Activated naive CD4-positive, alpha-beta T cell treated with anti-CD3 and anti-CD28 coated beads, Interleukin-2, amount 50 U/mL, for 16 hours (primary cell): ENCODE results near the gene SNAI1.
"Not testable (repeated sequence)": the region's sequence is repeated elsewhere in the genome, so short reads cannot be mapped to it uniquely, and the experiment has no call there.

Source experiments
- DNase-seq: peaks from one replicate; pipeline ENCODE4 v3.0.0-alpha.2; 2020

Gene SNAI1

DNA sequence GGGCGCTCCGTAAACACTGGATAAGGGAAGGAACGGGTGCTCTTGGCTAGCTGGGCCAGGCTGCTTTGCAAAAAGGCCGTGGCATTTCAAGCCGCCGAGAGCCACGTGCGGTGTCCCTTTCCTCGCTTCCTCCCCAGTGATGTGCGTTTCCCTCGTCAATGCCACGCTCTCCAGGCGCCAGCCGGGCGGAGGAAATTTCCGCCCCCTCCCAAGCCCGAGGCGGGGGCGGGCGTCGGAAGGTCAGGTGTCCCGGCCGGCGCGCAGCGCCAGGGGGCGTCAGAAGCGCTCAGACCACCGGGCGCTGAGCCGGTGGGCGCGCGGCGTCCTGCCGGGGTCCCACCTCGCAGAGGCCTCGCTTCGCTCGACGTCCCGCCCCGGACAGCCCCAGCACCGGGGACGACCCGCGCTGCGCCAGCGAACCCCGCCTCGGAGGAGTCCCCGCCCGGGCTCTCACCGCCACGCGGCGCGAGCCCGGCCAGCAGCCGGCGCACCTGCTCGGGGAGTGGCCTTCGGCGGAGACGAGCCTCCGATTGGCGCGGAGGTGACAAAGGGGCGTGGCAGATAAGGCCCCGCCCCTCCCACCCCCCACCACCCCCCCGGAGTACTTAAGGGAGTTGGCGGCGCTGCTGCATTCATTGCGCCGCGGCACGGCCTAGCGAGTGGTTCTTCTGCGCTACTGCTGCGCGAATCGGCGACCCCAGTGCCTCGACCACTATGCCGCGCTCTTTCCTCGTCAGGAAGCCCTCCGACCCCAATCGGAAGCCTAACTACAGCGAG lies at the start of gene SNAI1:
SNAI1 (plus strand) TSS at position 635 of the 777 bp plus-strand sequence; CDS start at position 715, 80 bp downstream.
- peak; percentile 87 for DNase-seq

DNA sequence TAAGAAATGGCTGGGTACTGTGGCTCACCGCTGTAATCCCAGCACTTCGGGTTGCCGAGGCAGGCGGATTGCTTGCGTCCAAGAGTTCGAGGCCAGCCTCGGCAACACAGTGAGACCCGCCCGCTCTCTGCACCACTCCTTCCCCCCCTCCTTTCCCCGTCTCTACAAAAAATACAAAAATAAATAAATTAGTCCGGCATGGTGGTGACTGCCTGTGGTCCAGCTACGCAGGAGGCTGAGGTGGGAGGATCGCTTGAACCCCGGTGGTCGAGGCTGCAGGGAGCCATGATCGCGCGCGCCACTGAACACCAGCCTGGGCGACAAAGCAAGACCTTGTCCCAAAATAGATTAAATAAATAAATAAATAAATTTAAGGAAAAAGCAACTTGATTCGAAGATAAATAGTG lies 47.0 kb upstream of the SNAI1 start:
- DNase-seq, result no peak

DNA sequence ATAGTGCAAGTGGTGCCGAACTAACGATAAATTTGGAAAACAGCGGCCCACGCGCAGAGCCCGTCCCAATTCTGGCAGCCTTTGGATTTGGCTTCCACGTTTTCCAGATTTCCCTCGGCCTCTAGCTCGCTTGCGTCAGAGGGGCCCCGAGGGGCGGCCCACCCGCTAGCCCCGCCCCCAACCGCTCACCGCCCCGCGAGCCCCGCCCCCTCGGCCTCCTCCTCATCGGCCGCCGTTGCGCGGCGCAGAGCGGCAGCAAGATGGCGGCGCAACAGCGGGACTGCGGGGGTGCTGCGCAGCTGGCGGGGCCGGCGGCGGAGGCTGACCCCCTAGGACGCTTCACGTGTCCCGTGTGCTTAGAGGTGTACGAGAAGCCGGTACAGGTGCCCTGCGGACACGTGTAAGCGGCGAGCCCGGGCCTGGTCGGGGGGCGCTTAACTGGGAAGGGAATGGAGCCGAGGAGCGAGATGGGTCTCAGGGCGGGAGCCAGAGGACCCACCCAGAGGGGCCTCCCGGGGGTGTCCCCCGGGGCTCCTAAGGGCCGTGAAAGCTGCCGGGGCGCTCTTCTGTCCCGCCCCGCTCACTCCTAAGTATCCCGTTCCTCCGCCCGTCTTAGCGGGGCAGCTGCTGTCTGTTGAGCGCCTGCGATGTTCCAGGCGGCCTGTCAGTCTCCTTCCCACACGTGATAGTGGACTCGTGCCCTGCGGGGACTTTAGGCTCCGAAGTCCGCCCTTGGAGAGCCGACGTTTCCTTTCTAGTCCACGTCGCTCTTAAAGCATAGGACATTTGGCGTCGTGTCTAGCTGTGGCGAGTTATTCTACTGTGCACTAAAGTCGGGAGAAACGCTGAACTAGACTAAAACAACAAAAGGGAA lies 46.4 kb upstream of the SNAI1 start, which contains the start of gene RNF114:
RNF114 (plus strand) TSS at position 245 of the 874 bp plus-strand sequence; CDS start at position 261, 16 bp downstream.
- peak; percentile 92 for DNase-seq

DNA sequence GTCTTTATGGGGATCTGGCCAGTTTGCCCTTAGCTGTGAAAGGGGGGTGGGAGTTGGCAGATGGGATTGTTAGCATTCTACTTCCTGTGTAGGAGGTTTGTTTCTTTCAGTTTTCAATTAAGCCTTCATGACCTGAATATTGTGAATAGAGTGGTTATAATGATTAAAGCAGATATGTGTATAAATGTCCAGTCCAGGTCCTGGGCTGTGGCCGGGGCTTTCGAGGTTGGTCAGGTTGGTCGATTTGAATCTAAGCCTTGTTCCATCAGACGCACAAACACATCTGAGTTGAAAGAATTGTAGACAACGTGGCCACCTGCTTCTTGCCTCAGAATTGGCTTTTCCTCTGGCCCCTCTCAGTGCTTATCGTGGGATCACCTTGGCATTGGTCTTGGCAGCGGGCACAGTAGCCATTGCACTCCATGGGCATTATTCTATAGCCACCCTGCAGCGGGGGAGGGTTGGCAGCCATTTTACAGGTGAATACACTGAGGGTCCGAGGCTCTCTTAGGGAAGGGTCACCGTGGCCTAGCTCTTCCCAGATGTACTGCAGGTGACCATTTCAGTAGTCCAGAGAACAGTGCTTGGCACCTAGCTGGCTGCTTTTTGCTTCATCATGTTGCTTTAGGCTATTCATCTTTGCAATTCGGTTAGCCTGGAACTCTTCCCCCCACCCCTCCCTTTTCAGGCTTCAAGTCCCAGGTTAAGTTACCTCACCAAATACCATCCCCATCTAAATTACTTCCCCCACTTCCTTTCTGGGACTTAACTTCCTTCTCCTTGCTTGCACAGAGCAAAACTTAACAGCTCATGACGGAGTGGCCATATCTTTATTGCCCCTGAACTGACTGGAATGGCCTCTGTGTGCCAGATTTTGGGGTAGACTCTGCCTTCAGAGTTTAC lies 45.5 kb upstream of the SNAI1 start:
- DNase-seq, result no peak

DNA sequence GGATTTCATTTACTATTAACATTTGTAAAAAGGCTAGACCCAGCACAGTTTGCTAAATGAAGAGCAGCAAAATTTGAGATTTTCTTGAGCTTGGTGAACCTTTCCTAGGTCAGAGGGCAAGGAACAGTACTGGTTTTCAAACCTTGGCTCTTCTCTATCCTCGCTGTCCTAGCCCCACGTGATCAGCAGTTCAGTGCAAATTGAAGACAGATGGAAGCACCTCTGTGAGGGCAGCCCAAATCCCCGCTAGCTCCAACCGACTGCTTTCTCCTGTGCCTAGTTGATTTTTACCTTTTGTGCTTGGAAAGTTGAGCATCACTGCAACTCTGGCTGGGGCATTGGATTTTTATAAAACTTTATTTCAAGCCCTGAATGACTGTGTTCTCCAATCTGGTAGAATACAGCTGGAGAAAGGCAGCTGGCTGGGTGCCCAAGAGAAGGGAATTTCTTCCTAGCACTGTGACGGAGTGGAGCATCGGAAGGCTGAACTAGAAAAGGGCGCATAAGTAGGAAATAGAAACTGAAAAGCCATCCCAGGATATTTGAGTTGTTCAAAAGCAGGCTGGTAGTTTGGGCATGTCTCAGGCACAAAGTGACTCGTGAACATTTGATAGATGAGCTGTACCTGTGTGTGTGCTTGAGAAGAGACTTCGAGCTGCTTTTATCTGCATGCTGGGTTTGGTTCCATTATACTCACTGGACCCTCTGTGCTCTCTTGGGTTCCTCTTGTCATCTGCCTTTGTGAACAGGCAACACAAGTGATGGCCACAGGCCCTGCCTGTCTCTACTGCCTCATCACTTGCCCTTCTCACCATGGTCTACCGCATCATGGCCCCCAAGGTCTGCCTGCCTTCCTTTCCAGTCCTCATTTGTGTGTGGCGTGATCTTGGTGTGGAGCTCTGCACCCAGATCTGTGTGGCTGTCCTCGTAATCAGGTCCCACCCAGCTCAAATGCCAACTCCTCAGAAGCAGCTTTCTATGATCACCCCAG lies 44.3 kb upstream of the SNAI1 start:
- no peak for DNase-seq

DNA sequence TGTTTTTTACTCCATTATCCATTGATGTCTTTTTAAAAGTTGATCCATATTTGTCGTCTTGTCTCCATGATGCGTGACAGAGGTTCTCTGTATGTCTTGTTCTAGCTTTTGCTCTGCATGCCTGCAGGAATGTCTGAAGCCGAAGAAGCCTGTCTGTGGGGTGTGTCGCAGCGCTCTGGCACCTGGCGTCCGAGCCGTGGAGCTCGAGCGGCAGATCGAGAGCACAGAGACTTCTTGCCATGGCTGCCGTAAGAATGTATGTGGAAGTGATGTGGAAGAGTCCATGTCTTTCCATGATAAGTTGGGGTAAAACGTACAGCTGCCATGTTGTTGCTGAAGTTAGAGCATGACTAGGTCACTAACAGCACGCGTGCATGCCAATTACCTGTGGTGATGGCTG lies 41.3 kb upstream of the SNAI1 start:
- DNase-seq, result no peak

DNA sequence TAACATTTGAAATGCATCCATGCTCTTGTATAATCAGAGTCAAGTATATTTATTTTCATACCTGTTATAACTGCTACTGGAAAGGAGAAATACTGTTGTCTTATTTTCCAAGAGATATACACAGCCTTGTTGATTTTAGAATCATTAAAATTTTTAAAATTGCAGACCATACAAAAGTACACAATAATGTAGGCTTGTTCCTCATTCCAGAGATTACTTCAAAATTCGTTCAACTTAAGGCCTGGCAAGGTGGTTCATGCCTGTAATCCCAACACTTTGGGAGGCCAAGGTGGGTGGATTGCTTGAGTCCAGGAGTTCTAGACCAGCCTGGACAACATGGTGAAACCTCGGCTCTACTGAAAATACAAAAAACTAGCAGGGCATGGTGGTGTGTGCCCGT lies 40.5 kb upstream of the SNAI1 start:
- no peak for DNase-seq

DNA sequence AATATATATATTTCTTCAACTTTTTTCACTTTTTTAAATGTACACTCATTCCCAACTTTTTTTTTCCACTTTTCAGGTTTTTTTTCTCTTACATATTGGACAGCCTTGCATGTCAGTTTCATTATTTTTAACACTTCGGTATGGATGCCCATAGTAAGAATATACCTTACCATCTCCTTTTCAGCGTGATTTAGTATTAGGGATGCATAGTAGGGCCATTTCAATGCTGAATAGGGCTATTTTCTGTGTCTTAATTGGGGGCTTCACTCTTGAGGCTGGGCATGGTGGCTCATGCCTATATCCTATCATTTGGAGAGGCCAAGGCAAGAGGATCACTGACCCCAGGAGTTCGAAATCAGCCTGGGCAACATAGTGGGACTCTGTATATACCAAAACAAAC lies 39.8 kb upstream of the SNAI1 start:
- no peak for DNase-seq

DNA sequence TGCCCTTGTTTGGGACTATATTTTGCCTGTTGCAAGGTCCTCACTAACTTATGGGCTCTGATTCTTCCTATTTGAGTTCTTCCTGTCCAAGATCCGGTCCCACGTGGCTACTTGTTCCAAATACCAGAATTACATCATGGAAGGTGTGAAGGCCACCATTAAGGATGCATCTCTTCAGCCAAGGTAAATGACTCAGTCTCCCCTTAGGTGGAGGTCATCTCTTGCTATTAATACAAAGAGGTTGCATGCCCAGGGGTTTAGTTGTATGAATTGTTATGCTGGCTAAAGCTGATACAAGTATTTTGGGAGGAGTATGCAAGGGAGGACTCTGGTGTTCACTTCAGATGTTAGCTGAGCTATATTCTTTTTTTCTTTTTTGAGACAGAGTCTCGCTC lies 37.5 kb upstream of the SNAI1 start:
- no peak for DNase-seq

DNA sequence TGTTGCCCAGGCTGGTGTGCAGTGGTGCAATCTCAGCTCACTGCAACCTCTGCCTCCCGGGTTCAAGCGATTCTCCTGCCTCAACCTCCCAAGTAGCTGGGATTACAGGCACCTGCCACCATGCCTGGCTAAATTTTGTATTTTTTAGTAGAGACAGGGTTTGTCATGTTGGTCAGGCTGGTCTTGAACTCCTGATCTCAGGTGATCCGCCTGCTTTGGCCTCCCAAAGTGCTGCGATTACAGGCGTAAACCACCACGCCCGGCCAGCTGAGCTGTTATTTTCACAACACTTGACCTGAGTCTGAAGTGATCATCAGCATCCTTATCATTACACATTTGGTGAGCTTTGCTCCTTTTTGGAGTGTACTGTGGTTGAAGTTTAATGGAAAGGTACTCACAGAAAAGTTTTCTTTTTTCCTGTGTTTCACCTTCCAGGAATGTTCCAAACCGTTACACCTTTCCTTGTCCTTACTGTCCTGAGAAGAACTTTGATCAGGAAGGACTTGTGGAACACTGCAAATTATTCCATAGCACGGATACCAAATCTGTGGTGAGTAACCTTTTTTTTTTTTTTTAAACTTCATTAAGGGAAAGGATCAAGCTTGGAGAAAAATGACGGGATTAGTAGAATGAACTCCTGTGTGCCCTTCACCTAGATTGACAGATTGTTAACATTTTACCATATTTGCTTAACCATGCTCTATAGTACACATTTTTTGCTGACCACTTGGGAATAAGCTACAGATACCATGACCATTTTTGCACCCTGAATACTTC lies 36.9 kb upstream of the SNAI1 start:
- no peak for DNase-seq

DNA sequence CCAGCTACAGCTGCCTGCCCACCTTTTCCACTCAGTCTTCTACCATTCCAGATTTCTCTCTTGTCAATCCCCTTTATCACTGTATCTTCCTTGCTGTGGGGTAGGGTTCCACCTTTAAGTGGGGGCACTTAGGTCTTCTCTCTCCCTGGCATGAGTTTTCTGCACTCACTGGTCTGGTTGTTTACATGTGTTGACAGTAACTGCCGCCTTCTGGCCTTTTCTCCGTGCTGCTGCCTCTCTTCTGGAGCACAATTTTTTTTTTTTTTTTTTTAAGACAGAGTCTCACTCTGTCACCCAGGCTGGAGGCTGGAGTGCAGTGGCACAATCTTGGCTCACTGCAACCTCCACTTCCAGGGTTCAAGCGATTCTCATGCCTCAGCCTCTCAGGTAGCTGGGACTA lies 34.6 kb upstream of the SNAI1 start:
- no peak for DNase-seq

DNA sequence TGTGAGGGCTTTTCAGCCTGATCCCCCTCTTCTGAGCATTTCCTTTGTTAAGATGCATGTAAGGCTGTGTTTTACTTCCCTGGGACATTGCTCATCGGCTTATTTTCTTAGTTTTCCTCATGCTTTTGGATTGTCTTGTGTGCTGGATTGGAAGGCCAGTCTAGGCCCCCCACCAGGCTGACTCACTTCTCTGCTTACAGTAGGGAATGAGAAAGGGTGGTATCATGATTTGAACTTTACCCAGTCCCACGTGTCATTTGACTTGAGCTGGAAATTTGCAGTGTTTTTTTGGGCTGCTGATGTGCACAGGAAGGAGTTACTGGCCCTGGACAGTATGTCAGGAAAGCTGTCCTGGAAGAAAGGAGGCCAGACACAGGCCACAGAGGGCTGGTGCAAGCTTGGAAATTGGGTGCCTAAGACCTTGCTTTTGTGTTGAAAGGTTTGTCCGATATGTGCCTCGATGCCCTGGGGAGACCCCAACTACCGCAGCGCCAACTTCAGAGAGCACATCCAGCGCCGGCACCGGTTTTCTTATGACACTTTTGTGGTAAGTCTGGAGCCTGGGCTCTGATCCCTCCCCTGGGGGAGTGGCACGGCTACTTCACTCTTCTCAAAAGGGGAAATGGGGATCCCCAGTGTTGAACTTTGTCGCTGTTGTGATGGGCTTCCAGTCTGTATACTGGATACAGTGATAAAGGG lies 33.8 kb upstream of the SNAI1 start:
- DNase-seq, result no peak

DNA sequence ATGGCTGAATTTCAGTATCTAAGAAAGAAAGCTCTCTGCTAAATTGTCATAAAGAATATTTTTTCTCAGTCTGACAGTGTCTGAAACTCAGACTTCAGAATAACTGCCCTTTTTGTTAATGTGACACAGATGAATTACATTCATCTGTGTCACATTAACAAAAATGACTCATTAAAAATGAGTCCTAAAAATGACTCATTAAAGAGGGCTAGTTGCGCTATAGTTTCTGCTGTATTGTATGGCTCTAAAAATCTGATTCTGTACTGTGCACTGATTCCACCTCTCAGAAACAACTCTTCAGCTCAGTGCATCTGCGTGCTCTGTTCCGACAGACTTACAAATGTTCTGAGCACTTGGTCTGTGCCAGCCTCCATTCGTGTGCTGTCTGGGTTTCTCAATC lies 31.6 kb upstream of the SNAI1 start:
- DNase-seq, result no peak

DNA sequence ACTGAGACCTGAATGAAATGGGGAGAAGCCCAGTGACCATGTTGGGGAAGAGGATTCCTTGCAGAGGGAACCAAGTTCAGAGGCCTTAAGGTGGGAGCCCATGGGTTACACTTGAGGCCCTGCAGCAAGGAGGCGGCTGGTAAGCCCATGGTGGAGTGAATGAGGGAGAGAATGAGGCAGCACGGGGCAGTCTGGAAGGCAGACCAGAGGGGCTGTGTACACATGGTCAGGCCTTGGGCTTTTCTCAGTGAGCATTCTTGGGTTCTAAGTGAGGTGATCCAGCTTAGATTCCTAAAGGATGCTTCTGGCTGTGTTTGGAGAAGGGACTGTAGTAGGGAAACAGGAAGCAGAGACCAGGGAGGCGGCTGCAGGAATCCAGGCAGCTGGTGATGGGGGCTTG lies 27.6 kb upstream of the SNAI1 start:
- DNase-seq, result no peak

DNA sequence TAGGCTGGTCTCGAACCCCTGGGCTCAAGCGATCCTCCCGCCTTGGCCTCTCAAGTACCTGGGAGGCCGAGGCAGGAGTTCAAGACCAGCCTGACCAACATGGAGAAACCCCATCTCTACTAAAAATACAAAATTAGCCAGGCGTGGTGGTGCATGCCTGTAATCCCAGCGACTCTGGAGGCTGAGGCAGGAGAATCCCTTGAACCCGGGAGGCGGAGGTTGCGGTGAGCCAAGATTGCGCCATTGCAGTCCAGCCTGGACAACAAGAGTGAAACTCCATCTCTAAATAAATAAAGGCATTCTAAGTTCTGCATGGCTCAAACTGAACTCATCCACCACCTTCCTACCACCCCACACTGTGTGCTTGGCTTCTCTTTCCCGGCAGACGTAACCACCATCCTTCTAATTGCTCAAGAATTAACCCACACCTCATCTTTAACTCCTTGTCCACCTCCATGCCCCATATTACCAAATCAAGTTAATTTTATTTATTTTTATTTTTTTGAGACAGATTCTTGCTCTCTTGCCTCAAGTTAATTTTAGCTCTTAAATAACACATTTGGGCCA lies 26.9 kb upstream of the SNAI1 start:
- DNase-seq, result not testable (repeated sequence)

DNA sequence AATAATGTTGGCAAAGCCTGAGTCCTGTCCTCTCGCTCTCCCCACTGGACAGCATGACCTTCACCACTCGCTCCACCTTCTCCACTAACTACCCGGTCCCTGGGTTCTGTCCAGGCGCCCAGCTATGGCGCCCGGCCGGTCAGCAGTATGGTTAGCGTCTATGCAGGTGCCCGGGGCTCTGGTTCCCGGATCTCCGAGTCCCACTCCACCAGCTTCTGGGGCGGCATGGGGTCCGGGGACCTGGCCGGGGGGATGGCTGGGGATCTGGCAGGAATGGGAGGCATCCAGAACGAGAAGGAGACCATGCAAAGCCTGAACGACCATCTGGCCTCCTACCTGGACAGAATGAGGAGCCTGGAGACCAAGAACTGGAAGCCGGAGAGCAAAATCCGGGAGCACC lies 26.1 kb upstream of the SNAI1 start:
- DNase-seq, result no peak

DNA sequence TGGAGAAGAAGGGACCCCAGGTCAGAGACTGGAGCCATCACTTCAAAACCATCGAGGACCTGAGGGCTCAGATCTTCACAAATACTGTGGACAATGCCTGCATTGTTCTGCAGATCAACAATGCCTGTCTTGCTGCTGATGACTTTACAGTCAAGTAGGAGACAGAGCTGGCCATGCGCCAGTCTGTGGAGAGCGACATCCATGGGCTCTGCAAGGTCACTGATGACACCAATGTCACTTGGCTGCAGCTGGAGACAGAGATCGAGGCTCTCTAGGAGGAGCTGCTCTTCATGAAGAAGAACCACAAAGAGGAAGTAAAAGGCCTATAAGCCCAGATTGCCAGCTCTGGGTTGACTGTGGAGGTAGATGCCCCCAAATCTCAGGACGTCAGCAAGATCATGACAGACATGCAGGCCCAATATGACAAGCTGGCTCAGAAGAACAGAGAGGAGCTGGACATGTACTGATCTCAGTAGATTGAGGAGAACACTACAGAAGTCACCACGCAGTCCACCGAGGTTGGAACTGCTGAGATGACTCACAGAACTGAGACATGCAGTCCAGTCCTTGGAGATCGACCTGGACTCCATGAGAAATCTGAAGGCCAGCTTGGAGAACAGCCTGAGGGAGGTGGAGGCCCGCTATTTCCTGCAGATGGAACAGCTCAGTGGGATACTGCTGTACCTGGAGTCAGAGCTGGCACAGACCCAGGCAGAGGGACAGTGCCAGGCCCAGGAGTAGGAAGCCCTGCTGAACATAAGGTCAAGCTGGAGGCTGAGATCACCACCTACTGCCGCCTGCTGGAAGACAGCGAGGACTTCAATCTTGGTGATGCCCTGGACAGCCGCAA lies 25.5 kb upstream of the SNAI1 start:
- not testable (repeated sequence) for DNase-seq

DNA sequence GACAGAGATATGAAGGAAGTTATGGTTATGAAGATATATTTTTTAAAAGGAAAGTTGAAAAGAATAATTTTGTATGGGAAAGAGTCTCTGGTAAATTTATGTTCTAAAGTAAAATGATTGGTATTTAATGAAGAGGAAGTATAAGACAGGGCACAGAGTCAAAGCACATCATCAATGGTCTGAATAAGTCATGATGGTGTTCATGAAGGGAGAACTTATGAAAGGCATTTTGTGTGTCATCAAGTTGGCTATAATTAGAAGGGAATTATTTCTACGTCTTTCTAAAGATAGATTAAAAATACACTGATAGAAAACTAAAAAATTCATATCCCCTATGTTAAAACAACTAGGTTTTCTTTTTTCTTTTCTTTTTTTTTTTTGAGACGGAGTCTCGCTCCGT lies 21.4 kb upstream of the SNAI1 start:
- no peak for DNase-seq
